ENCODE data around the gene GALNT8. TPM values are rescaled to one million over a fixed set of nuclear protein-coding genes. Genes with fewer than 3 reads are reported as not detected.

Gene GALNT8
- total and polyA plus RNA-seq, 10 of the 15 experiments (the other 5 are each of a cell fraction or from before 2014, with no cell fraction given) = 0.14 to 0.81 (median 0.31) TPM; not detected in 1

GRCh38 chr12:4762773-4763172, 42.6 kb downstream of the GALNT8 start:
- ChIA-PET RAD21 (ENCODE audit: unreplicated experiment) (no interaction called here), CTCF (interaction anchor here (1.3 kb wide), 1 partner anchor 11 kb away, joined by 3 read pairs; no protein-coding TSS in a partner anchor), POLR2A (no interaction called here), SMC1A (ENCODE audit: uncharacterized antibody, unreplicated experiment) (no interaction called here)
- no peak for TF ChIP-seq ATF7 (IDR thresholded peaks at IDR 0.05; ENCODE audit: low read depth)
- no peak for TF ChIP-seq SKIL (IDR thresholded peaks at IDR 0.05; ENCODE audit: low read depth, poor library complexity, severe bottlenecking)
- no peak for TF ChIP-seq PAX8 (IDR thresholded peaks at IDR 0.05)
- no peak for TF ChIP-seq POU2F2 (IDR thresholded peaks at IDR 0.05; ENCODE audit: borderline replicate concordance, low read depth, low read length)
- TF ChIP-seq SPI1 (IDR thresholded peaks at IDR 0.05; ENCODE audit: borderline replicate concordance, insufficient read depth, low read depth, low read length) = peak; percentile 48; the same call in 1 of the 2 replicates
- no peak for TF ChIP-seq PRDM15 (CRISPR knock-in tag; IDR thresholded peaks at IDR 0.05)
- TF ChIP-seq GABPA (IDR thresholded peaks at IDR 0.05; ENCODE audit: low read depth) = 0 out of 2 replicates have a peak, but pooled peaks have one; percentile 21
- Histone ChIP-seq H3K9ac (ENCODE audit: control insufficient read depth, insufficient read depth, low read length) (no peak overlapping the region), H3K4me3 (no peak overlapping the region), H3K79me2 (ENCODE audit: control insufficient read depth, insufficient read depth, low read length) (no peaks in the 10 kb centered on the region), H3K4me1 (ENCODE audit: control insufficient read depth, insufficient read depth, low read length) (no peaks in the 10 kb centered on the region), H3K9me3 (replicated peaks; ENCODE audit: control insufficient read depth, insufficient read depth, low read length) (no peaks in the 10 kb centered on the region), H3K36me3 (ENCODE audit: control insufficient read depth in 2 of 2, insufficient read depth in 2 of 2, low read length in 1 of 2) (no peaks in the 10 kb centered on the region), H3K4me2 (ENCODE audit: control insufficient read depth, insufficient read depth) (no peak overlapping the region), H3K27me3 (replicated peaks in 1 of 2; ENCODE audit: control insufficient read depth in 2 of 2, insufficient read depth in 2 of 2, low read length in 1 of 2) (no peaks in the 10 kb centered on the region), H2AFZ (ENCODE audit: control insufficient read depth, low read depth, low read length) (peak overlapping the region; percentile 1; the same call in 1 of the 2 replicates), H3K27ac (ENCODE audit: control insufficient read depth, insufficient read depth) (no peak overlapping the region), H4K20me1 (ENCODE audit: control insufficient read depth, insufficient read depth) (no peaks in the 10 kb centered on the region)
- ATAC-seq = no peak
- no peak for DNase-seq (ENCODE audit: low read depth, low spot score)
- FAIRE-seq = no peak
- 43% methylated on average over 7 of the region's 7 CpGs for WGBS (ENCODE audit: insufficient coverage, insufficient replicate concordance, low lambda C conversion rate, missing lambda C conversion rate)
- no TSS peak for BruUV-seq (replicated peaks)
- in situ Hi-C loops (cut with MboI) (no loop called here), intact Hi-C loops (cut with micrococcal nuclease; ENCODE audit: unreplicated experiment) (no loop called here)
